ENCODE results near the gene TSN. TPM values are rescaled to one million over a fixed set of nuclear protein-coding genes. Genes with fewer than 3 reads are reported as not detected.
A peak's percentile ranks its signal among the peaks of the same experiment; 100 is the strongest.

Gene TSN
- total RNA-seq, 1 donor from 2014 or later: 62.9 TPM

DNA sequence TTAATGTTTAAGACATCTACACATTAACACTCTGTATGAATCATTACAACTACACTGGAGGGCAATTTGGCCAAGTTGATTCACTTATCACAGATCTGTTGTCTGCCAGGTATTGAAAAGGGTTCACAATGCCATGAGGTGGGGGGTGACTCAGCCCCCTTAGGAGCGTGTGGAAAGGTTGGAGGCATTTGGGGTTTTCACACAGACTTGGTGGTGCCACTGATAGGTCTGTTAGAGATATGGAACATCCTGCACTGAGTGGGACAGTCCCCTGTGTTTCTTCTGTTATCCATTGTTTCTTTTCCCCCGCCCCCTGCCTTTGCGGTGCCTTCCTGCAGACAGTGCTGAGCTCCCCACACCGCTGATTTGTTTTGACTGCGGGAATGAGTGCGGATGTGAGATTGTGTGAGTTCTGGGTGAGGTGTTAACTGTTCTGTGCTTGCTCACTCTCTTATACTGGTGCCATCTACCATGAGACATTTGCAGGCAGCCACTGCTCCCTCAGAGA, 9.3 kb upstream of the TSN start:
- no peak for DNase-seq (ENCODE audit: low read depth, low spot score)

DNA sequence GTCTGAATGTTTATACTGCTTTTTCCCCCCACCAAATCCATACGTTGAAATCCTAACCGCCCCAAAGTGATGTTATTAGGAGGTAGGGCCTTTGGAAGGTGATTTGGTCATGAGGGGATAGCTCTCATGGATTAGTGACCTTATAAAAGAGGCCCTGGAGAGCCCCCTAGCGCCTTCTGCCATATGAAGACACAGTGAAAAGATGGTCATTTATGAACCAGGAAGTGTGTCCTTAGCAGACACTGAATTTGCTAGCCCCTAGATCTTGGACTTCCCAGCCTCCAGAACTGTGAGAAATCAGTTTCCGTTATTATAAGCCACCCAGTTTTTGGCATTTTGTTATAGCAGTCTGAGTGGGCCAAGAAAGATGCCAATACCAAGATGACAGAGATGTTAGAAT, 7.2 kb upstream of the TSN start:
- no peak for DNase-seq (ENCODE audit: low read depth, low spot score)

DNA sequence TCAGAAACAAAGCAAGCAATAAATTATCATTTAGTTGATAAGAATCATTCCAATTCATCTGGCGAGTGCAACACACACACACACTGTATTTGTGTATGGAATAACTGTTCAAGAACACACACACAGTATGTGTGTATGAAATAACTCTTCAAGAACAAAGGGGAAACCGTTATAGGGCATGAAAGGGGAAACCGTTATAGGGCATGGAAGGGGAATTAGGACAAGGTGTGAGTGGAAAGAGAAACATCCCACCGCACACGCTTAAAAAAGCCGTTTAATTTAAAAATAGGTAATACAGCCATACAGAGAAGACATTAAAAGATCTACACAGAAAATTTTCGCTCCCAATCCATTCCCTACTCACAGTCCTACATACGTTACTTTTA, 607 bp upstream of the TSN start:
- DNase-seq (ENCODE audit: low read depth, low spot score): no peak

DNA sequence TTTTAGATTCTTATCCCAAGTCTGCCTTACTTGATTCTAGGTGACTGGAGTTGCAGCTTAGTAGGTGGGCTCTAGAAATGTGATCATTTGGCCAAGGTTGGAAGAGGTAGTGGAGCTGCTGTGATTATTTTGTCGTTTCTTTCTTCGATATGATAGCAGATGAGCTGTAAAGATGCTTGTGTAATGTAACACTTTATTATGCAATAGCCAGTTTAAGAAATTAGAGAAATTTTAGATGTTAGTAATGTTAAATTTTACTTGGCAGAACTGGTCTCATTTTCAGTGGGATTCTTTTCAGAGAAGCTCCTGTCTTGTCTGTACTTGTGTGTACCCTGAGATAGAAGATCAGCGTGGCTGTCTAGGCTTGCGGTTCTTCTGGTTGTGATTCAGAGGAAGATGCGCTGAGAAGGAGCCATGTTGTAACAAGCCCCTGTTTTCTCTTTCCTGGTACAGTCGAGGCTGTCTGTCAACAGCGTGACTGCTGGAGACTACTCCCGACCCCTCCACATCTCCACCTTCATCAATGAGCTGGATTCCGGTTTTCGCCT, 9.3 kb downstream of the TSN start:
- DNase-seq (ENCODE audit: low read depth, low spot score): no peak

DNA sequence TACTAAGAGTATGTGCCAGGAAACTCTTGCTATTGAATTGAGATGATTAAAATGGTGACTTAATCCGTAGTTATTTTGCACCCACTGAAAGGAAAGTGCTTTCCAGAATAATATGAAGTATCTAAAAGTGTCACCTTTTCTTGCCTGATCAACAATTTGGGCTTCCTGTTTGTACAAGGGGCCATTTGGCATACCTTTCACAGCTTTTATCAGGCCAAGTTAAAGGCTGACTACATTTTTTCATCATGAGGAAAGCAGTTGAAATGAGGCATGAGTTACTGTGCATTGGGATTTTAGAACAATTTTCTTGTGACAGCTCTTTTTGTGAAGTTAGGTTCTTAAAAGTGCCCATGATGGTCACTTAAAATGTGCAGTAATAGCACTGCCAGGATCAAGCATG, 11.2 kb downstream of the TSN start:
- DNase-seq (ENCODE audit: low read depth, low spot score): no peak

DNA sequence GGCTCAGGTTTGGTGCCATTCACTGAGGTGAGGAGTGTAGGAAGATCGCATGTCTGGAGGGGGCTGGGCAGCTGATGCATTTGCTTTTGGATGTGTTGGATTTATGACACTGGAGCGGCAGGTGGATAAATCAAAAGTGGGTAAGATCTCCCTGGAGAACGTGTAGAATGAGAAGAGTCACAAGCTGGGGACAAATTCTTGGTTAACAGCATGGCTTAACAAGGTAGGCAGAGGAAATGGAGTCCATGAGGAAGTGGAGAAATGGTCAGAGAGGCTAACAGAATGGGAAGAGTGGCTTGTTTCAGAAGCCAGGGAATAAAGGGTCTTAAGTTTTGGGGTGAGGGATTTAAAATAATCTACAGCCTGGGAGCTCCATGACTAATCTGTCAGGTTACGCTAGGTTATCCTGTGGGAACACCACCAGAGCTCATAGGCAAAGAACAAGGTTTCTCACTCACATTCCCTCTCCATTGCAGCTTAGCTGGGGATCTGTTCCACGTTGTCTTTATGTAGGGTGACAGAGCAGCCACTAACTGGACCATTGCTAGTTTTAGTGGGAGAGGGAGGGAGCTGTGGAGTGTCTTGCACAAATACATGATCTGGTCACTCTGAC, 12.8 kb downstream of the TSN start:
- no peak for DNase-seq (ENCODE audit: low read depth, low spot score)

DNA sequence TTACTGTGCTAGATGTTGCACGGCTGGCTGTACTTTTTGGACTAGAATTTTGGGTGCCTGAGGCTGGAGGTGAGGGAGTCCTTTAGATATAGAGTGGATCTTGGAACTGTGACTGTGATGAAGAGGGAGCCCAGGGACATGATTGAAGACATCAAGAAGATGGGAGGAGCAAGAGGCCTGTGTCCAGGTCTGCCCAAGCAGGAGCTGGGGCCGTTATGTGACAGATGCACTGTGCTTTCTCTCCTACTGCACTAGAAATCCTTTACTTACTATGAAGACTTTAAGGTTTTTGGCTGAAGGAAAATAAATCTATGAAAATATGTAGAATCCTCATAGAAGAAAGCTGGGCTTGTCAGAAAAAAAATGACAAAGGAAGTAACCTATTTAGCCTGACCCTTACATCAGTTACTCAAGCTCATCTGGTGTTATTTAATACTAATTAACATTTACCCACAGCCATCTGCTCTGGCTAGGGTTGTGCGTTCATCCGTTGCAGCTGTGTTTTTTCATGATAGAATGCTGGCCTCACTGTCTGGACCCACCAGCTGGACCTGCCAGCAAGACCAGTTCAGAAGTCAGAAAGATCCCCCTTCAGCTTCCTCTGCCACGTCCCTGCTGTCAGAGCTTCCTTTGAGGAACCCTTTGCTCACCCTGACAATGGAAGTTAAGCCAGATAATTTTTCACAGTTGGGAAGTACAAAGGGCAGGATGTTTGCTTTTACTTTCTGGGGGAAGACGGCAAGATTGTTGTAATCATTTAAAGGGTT, 16.7 kb downstream of the TSN start:
- peak; percentile 37 for DNase-seq (ENCODE audit: low read depth, low spot score)

DNA sequence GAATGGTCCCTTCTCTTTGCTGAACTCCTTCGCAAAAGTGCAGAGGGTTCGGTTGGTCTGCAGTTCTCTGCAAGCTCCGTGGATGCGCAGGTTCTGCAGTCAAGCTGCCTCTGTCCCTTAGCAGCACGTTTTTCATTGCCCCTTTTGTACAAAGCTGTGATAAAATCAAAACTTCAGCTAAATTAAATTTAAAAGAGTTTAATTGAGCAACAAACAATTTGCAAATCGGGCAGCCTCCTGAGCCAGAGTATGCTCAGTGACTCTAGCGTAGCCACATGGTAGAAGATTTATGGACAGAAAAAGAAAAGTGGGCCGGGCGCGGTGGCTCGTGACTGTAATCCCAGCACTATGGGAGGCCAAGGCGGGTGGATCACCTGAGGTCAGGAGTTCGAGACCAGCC, 18.8 kb downstream of the TSN start:
- no peak for DNase-seq (ENCODE audit: low read depth, low spot score)

DNA sequence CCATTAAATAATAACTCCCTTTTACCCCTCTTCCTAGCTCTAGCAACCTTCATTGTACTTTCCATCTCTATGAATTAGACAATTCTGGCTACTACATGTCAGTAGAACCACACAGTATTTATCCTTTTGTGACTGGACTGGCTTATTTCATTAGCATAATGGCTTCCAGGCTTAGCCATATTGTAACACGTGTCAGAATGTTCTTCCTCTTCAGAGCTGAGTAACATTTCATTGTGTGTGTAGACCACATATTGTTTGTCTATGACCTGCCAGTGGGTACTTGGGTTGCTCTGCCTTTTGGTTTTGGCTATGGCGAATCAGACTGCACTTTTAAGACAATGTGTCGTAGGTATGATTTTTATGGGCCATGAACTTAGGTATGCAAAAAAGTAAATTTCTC, 20.9 kb downstream of the TSN start:
- DNase-seq (ENCODE audit: low read depth, low spot score): no peak

DNA sequence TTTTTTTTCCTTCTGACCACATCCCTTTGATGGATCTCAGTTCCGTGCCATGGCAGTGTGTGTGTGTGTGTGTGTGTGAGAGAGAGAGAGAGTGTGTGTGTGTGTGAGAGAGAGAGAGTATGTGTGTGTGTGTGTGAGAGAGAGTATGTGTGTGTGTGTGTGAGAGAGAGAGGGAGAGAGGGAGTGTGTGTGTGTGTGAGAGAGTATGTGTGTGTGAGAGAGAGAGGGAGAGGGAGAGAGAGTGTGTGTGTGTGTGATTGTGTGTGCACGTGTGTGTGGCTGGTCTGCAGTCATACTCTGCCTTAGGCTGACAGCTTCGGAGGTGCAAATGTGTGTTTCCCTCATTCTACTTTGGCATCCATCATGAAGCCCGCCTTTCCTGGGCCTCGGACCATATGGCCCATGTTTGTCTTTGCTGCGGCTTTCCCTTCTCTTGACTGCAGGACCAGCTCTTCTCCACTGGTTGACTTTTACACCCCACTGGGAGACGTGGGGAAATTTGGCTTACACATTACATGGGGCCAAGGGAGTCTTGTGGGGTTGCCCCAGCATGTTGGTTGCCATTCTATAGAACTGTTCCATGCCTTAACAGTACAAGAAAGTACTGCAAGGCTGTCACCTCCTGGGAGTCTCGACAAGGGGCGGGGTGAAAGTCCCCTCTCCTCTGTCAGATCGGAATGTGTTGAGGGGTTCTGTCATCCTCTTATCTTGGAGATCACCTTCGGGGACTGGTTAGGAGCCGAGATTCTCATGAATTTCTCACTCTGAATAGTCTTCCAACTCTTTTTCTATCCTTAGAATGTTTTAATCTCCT, 21.6 kb downstream of the TSN start:
- DNase-seq (ENCODE audit: low read depth, low spot score): no peak

DNA sequence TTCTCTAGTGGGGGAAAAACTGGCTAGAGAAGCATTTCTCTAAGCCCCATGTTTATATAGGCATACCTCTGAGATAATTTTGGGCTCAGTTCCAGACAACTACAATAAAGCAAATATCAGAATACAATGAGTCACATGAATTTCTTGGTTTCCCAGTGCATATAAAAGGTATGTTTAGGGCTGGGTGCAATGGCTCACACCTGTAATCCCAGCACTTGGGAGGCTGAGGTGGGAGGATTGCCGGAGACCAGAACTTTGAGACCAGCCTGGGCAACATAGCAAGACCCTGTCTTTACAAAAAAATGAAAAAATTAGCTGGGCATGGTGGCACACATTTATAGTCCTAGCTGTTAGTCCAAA, 22.2 kb downstream of the TSN start:
- DNase-seq (ENCODE audit: low read depth, low spot score): no peak

DNA sequence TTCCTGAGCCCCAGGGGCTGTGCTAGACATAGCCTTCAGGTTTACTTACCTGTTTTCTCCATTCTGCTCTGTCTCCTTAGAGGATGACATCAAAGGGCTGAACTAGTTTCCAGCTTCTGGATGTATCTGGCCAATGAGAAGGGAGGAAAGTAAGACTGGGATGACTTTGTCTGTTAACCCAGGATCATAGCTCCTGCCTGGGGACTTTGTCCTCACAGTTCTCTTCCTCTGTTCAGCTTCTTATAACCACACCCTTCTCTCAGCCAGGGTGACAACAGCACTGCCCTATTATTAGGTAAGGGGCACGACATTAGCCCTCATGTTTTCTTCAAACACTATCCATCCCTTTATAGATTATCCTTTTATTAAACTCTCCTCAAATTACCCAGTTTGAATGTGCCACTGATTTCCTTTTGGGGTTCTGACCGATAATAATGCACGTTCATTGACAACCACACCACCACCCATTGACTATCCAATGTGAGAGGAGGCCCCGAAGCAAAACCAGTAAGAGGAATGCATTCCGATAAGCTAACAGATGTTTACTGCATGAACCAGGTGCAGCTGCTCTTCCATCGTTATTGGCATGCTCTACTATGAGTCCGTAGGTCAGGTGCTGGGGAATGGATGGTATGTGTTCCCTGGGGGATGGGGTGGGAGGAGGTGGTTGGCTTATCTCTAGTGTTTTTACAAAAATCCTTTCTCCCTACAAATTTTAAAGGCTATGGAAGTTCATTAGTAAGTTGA, 23.5 kb downstream of the TSN start:
- no peak for DNase-seq (ENCODE audit: low read depth, low spot score)

DNA sequence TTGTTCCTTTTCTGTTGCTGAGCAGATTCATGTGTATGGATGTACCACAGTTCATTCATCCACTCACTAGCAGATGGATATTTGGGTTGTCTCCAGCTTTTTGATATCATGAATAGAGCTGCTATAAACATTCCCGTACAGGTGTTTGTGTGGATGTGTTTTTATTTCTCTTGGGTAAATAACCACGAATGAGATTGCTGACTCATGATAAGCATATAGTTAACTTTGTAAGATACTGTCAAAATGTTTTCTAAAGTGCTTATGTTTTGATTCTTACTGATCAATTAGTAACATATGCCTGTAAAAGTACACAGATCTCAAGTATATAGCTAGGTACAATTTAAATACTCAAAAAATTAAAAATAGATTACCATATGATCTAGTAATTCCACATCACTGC, 27.7 kb downstream of the TSN start:
- DNase-seq (ENCODE audit: low read depth, low spot score): no peak

DNA sequence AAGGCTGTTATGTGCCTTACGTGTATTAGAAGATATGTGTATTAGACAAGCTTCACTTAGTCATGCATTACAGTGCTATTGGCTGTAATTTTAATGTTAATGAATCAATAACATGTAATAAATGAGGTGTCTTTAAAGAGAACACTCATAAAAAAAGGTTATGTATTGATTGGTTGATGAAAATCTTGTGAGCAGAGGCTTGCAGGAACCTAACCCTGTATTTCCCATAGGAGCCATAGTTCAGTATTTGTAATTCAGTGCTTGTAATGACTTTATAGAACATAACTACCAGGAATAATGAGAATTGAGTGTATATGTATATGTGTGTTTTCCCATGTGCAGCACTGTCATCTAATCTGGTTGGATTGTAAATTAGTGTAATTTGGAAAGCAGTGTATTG, 33.2 kb downstream of the TSN start:
- no peak for DNase-seq (ENCODE audit: low read depth, low spot score)

DNA sequence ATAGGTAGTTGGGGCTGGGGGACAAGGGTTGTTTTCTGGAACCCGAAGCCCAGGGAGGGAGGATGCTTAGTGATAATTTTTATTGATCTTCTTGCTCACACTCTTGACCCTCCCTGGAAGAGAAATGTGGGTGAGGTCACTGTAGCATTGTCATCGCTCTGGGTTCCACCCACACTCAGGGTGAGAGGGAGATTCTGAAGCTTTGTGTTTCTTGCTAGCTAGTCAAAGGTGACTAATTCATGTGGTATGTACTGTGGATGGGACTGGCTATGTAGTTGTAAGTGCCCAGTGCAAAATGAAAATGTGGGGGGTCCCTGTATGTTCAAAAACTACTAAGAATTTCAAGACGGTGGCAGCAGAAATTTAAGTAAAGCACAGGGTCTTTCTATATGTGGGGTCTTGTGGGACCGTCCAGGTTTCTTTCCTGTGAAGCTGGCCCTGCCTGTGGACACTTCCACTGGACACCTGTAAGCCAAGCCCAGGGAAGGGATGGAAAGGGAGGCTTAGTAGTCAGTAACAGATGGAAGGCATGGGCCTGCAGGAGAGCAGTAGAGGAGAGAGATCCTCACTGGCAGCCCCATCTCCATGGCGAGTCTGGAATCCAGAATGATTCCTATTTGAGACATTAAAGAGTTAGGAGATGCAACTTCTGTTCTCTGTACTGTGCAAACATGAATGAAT, 35.0 kb downstream of the TSN start:
- no peak for DNase-seq (ENCODE audit: low read depth, low spot score)

DNA sequence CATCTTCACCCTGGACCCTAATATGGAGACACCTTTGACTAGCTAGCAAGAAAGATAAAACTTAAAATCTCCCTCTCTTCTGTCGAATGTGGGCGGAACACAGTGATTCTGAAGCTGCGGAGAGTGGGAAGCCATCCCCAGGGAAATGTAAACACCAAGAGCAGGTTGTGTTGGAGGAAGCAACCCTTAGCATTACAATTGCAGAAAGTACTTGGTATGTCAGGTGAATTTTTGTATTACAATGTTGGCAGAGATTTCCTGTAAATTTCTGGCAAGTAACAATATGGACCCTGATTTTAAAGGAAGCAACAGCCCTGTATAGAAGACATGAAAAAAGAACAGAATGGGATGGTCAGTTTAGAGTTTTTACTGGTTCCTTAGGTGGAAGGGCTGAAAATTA, 35.8 kb downstream of the TSN start:
- DNase-seq (ENCODE audit: low read depth, low spot score): no peak

DNA sequence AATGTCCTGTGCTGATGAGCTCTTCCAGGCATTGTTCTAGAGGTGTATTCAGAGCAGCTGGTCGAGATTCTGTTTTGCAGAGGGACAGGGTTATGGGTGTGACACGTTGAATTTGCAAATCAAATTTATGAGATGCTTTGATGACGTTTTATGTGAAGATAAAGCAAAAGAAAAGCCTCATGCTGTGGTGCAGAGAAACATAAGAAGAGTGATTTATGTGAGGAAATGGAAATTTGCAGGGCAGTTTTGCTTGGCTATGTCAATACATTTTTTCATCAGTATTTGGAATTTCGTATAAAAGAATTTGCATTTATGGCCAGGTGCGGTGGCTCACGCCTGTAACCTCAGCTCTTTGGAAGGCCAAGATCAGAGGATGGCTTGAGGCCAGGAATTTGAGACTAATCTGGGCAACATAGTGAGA, 36.4 kb downstream of the TSN start:
- no peak for DNase-seq (ENCODE audit: low read depth, low spot score)

DNA sequence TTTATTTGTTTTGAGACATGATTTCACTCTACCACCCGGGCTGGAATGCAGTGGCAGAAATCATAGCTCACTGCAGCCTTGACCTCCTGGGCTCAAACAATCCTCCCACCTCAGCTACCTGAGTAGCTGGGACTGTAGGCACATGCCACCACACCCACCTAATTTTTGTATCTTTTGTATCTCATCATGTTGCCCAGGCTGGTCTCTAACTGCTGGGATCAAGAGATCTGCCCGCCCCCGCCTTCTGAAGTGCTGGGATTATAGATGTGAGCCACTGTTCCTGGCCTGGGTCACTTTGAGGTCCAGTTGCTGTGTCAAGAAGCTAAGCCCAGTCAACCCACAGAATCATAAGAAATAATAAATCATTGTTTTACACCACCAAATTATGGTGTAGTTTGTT, 38.4 kb downstream of the TSN start:
- DNase-seq (ENCODE audit: low read depth, low spot score): no peak

DNA sequence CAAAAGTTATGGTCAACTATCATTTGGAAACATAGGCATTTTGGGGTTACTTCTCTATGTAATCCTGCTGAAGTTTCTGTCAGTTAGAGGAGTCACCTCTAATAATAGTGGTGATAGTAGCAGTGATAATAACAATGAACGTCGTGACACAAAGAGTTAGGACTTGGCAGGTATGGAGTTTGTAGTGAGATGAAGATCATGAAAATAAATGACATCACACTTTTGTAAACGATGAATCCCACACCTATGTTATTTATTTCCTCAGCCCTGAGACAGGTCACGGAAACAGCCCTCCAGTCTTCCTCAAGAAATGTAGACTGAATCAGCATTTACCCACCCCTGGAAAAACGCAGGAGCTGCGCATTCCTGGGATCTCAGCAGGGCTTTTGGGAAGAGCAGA, 38.8 kb downstream of the TSN start:
- DNase-seq (ENCODE audit: low read depth, low spot score): no peak

DNA sequence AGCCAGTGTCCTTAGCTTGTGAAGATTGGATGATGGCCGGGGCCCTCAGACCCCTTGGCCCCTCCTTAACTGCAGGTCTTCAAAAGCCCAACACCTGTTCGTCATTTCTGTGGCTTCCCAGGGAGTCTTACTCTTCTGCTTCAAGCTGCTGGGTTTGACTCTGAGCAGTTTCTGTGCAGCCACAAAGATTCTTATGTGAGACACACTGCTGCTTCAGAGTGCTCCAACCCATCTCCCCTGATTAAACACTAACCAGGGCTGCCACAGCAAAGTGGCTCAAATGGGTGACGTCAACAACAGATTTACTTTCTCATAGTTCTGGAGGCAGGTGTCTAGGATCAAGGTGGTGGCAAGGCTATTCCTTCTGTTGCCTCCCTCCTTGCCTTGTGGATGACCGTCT, 40.8 kb downstream of the TSN start:
- no peak for DNase-seq (ENCODE audit: low read depth, low spot score)

DNA sequence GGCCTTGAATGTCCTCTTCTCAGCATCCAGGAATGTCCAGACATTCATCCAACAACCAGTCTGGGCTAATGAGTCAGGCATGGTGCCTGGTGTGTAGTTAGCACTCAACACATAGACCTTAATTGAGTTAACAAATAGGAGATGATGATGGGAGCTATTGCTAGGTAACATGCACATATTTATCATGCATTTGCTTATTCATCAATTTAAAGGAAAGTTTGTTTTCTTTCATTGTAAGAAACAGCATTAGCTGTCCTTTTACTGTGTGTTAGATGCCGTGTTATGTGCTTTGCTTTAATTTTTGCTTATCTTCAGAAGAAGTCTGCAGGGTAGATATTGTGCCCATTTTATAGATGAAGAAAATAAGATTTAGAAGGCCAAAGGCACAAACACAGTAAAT, 43.2 kb downstream of the TSN start:
- DNase-seq (ENCODE audit: low read depth, low spot score): no peak
